Measurements from ENCODE around the gene ZNF165. TPM values are rescaled to one million over a fixed set of nuclear protein-coding genes. Genes with fewer than 3 reads are reported as not detected.
"Not testable (repeated sequence)": the region's sequence is repeated elsewhere in the genome, so short reads cannot be mapped to it uniquely, and the experiment has no call there.

ZNF165 gene
- total RNA-seq: 4.3 and 4.4 TPM in 2 replicates

GRCh38 chr6:28080381-28080630 lies at the start of gene ZNF165:
Gene ZNF165, plus strand, starts transcription at chr6:28080568. Its CDS starts 4,913 bp downstream, at chr6:28085481.
- DNase-seq (ENCODE audit: low read depth): not testable (repeated sequence)
- peak within 1 kb of the TSS; percentile 100 for H3K4me3 ChIP-seq (ENCODE audit: low read depth, low read length)

- no peak for TF ChIP-seq CTCF (conservative IDR thresholded peaks at IDR 0.05; ENCODE audit: low read depth, low read length)
- H3K4me3 ChIP-seq (ENCODE audit: low read depth, low read length): no peak overlapping the region
- no peak for DNase-seq (ENCODE audit: low read depth)
Measured at GRCh38 chr6:28053584-28053983, 26.8 kb upstream of the ZNF165 start.

- no peak for TF ChIP-seq CTCF (conservative IDR thresholded peaks at IDR 0.05; ENCODE audit: low read depth, low read length)
- no peak for DNase-seq (ENCODE audit: low read depth)
- no peak overlapping the region for H3K4me3 ChIP-seq (ENCODE audit: low read depth, low read length)
Measured at GRCh38 chr6:28060405-28060804, 20.0 kb upstream of the ZNF165 start.

- no peak overlapping the region for H3K4me3 ChIP-seq (ENCODE audit: low read depth, low read length)
- DNase-seq (ENCODE audit: low read depth): no peak
- TF ChIP-seq CTCF (conservative IDR thresholded peaks at IDR 0.05; ENCODE audit: low read depth, low read length): no peak
Measured at GRCh38 chr6:28064272-28064671, 16.1 kb upstream of the ZNF165 start.

GRCh38 chr6:28068067-28068466 lies 12.3 kb upstream of the ZNF165 start:
- no peak for DNase-seq (ENCODE audit: low read depth)
- H3K4me3 ChIP-seq (ENCODE audit: low read depth, low read length): no peak overlapping the region
- no peak for TF ChIP-seq CTCF (conservative IDR thresholded peaks at IDR 0.05; ENCODE audit: low read depth, low read length)

GRCh38 chr6:28070968-28071367 lies 9.4 kb upstream of the ZNF165 start:
- not testable (repeated sequence) for H3K4me3 ChIP-seq (ENCODE audit: low read depth, low read length); DNase-seq (ENCODE audit: low read depth)

- no peak for TF ChIP-seq CTCF (conservative IDR thresholded peaks at IDR 0.05; ENCODE audit: low read depth, low read length)
- H3K4me3 ChIP-seq (ENCODE audit: low read depth, low read length): no peak overlapping the region
- no peak for DNase-seq (ENCODE audit: low read depth)
Measured at GRCh38 chr6:28078050-28078449, 2.3 kb upstream of the ZNF165 start.

GRCh38 chr6:28078836-28079235 lies 1.5 kb upstream of the ZNF165 start:
- no peak for DNase-seq (ENCODE audit: low read depth)
- TF ChIP-seq CTCF (conservative IDR thresholded peaks at IDR 0.05; ENCODE audit: low read depth, low read length): no peak
- H3K4me3 ChIP-seq (ENCODE audit: low read depth, low read length): no peak overlapping the region
